NCI-H2171 treated with DMSO at 0.1 percent for 48 hours (cell line): Measurements from ENCODE around the gene PLEKHA5.
"Not testable (repeated sequence)": the region's sequence is repeated elsewhere in the genome, so short reads cannot be mapped to it uniquely, and the experiment has no call there.

Experiments
- DNase-seq: peaks from one replicate; lab custom pipeline; 2025; lab: John Stamatoyannopoulos, UW

PLEKHA5 gene

GRCh38 chr12:19169222-19169621, 39.7 kb downstream of the PLEKHA5 start:
- DNase-seq = no peak

- DNase-seq = not testable (repeated sequence)
Observed at GRCh38 chr12:19170286-19170685, 40.8 kb downstream of the PLEKHA5 start.

- DNase-seq = no peak
Observed at GRCh38 chr12:19171731-19172130, 42.2 kb downstream of the PLEKHA5 start.

GRCh38 chr12:19177754-19178153, 48.2 kb downstream of the PLEKHA5 start:
- DNase-seq = no peak

GRCh38 chr12:19179986-19180385, 50.5 kb downstream of the PLEKHA5 start:
- no peak for DNase-seq

GRCh38 chr12:19181666-19182426, 52.3 kb downstream of the PLEKHA5 start:
- peak; percentile 11 for DNase-seq

GRCh38 chr12:19183121-19183838, 53.7 kb downstream of the PLEKHA5 start:
- no peak for DNase-seq

- no peak for DNase-seq
Observed at GRCh38 chr12:19185262-19185929, 55.9 kb downstream of the PLEKHA5 start.

GRCh38 chr12:19186722-19187661, 57.5 kb downstream of the PLEKHA5 start:
- peak; percentile 21 for DNase-seq

GRCh38 chr12:19189522-19189921, 60.0 kb downstream of the PLEKHA5 start:
- DNase-seq = no peak

- no peak for DNase-seq
Observed at GRCh38 chr12:19190292-19191031, 60.9 kb downstream of the PLEKHA5 start.

GRCh38 chr12:19191089-19191488, 61.6 kb downstream of the PLEKHA5 start:
- no peak for DNase-seq

- DNase-seq = no peak
Observed at GRCh38 chr12:19191563-19191962, 62.0 kb downstream of the PLEKHA5 start.

GRCh38 chr12:19192710-19193109, 63.2 kb downstream of the PLEKHA5 start:
- DNase-seq = no peak

GRCh38 chr12:19194963-19195362, 65.4 kb downstream of the PLEKHA5 start:
- no peak for DNase-seq

GRCh38 chr12:19196959-19197630, 67.6 kb downstream of the PLEKHA5 start:
- peak; percentile 31 for DNase-seq

GRCh38 chr12:19198272-19198671, 68.7 kb downstream of the PLEKHA5 start:
- DNase-seq = no peak

- no peak for DNase-seq
Observed at GRCh38 chr12:19199332-19199731, 69.8 kb downstream of the PLEKHA5 start.

- no peak for DNase-seq
Observed at GRCh38 chr12:19200261-19200660, 70.7 kb downstream of the PLEKHA5 start.

- DNase-seq = no peak
Observed at GRCh38 chr12:19201661-19202060, 72.1 kb downstream of the PLEKHA5 start.
